Measurements from ENCODE around the gene ADAMTSL1.

DNA sequence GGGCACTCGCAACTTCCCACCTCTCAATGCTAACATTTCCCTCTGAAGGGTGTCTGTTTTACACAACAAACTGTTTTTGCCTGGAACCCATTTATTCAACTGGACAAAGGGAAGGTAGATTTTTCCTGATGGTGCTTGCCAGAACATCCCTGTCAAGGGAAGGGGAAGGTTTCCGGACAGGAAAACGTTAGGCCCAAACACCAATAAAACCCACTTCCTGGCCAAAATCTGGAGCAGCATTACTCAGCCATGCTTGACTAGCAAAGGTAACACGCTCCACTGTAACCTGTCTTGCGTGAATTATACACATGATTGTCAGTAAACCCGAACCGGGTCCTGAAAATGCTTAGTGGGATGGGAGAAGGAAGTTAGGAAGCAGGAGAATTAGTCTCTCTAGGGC, 468.8 kb downstream of the ADAMTSL1 start:
- TF ChIP-seq POLR2A (IDR thresholded peaks at IDR 0.05; ENCODE audit: low read depth, low read length) (no peak), MYC (IDR thresholded peaks at IDR 0.05; ENCODE audit: low read depth, low read length) (no peak)
- TF ChIP-seq, protein P1, sequence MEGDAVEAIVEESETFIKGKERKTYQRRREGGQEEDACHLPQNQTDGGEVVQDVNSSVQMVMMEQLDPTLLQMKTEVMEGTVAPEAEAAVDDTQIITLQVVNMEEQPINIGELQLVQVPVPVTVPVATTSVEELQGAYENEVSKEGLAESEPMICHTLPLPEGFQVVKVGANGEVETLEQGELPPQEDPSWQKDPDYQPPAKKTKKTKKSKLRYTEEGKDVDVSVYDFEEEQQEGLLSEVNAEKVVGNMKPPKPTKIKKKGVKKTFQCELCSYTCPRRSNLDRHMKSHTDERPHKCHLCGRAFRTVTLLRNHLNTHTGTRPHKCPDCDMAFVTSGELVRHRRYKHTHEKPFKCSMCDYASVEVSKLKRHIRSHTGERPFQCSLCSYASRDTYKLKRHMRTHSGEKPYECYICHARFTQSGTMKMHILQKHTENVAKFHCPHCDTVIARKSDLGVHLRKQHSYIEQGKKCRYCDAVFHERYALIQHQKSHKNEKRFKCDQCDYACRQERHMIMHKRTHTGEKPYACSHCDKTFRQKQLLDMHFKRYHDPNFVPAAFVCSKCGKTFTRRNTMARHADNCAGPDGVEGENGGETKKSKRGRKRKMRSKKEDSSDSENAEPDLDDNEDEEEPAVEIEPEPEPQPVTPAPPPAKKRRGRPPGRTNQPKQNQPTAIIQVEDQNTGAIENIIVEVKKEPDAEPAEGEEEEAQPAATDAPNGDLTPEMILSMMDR (IDR thresholded peaks at IDR 0.05; ENCODE audit: extremely low read depth in 1 of 2, insufficient read depth in 1 of 2, low read depth in 1 of 2, low read length in 2 of 2) = no peak
- TF ChIP-seq, protein P2, sequence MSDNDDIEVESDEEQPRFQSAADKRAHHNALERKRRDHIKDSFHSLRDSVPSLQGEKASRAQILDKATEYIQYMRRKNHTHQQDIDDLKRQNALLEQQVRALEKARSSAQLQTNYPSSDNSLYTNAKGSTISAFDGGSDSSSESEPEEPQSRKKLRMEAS (IDR thresholded peaks at IDR 0.05; ENCODE audit: insufficient read depth, insufficient read length) = no peak
